Body of pancreas (tissue), 4 donors: Measurements from ENCODE around the gene MAD1L1.
"Not testable (repeated sequence)": the region's sequence is repeated elsewhere in the genome, so short reads cannot be mapped to it uniquely, and the experiment has no call there.

Experiments used
- CTCF ChIP-seq, 7 experiments: fragments of 450-650 bp in 4 of 7; fragments of 200-600 bp in 3 of 7; sonication (generic) in 3 of 7; IDR thresholded peaks; one replicate each; pipeline ENCODE4 v1.5.1; 2016 to 2019; ENCODE audit warnings: antibody characterized with exemption in 7 of 7
- POLR2A ChIP-seq, 3 donors: fragments of 450-650 bp; IDR thresholded peaks; one replicate each; pipeline ENCODE4 v1.6.1; 2016; ENCODE audit warnings: antibody characterized with exemption in 3 of 3, mild to moderate bottlenecking in 2 of 3

GRCh38 chr7:2162004-2162902 is 70.5 kb downstream of the MAD1L1 start:
- TF ChIP-seq POLR2A, CTCF (IDR thresholded peaks at IDR 0.05): not testable (repeated sequence)
